Measurements from ENCODE around the gene ADAMTS6.

The ADAMTS6 gene

GRCh38 chr5:65411356-65411755 is 70.4 kb downstream of the ADAMTS6 start:
- Histone ChIP-seq H3K36me3 (ENCODE audit: control insufficient read depth in 1 of 2, insufficient read depth in 2 of 2, low read length in 2 of 2) (peaks cover 12 to 14% of the 10 kb centered on the region in 2 experiments), H4K8ac (ENCODE audit: low read depth, low read length) (no peak overlapping the region), H3K9me3 (ENCODE audit: insufficient read depth, low read depth, low read length) (no peaks in the 10 kb centered on the region), H2BK5ac (ENCODE audit: low read depth, low read length, poor library complexity) (no peak overlapping the region), H3K4ac (ENCODE audit: low read depth, low read length) (no peak overlapping the region), H3K4me2 (ENCODE audit: low read length) (no peak overlapping the region), H3K9ac (ENCODE audit: low read length) (no peak overlapping the region), H3K4me3 (ENCODE audit: low read depth, low read length) (no peak overlapping the region), H2AK5ac (ENCODE audit: low read length) (no peak overlapping the region), H3K79me1 (ENCODE audit: low read length) (no peaks in the 10 kb centered on the region), H3K4me1 (ENCODE audit: control insufficient read depth in 1 of 2, insufficient read depth in 2 of 2, low read length in 2 of 2) (peaks cover 0 to 1% of the 10 kb centered on the region in 2 experiments), H3K14ac (ENCODE audit: low read length) (no peak overlapping the region), H4K12ac (ENCODE audit: low read depth, low read length) (no peak overlapping the region), H3K27me3 (ENCODE audit: insufficient read depth, low read length) (no peaks in the 10 kb centered on the region), H3K27ac (ENCODE audit: low read depth, low read length) (no peak overlapping the region), H3K18ac (ENCODE audit: low read length) (no peak overlapping the region), H2AFZ (ENCODE audit: insufficient read depth, low read length, poor library complexity) (no peak overlapping the region), H2BK12ac (ENCODE audit: low read length) (no peak overlapping the region), H3K23ac (ENCODE audit: low read length) (no peak overlapping the region), H4K91ac (ENCODE audit: low read depth, low read length) (no peak overlapping the region), H3K79me2 (ENCODE audit: control insufficient read depth, insufficient read depth, low read length, poor library complexity) (no peaks in the 10 kb centered on the region), H2BK120ac (ENCODE audit: insufficient read depth, low read length, poor library complexity) (no peak overlapping the region)
- no CpG with 5 or more reads among the region's 2 CpGs for WGBS (ENCODE audit: extremely low coverage, insufficient coverage, insufficient read length)
- DNase-seq = peak; percentile 6 to 70

GRCh38 chr5:65395526-65396155 is 86.1 kb downstream of the ADAMTS6 start:
- H3K9me3 ChIP-seq (ENCODE audit: insufficient read depth, low read depth, low read length) = peaks cover 2% of the 10 kb centered on the region
- H4K91ac ChIP-seq (ENCODE audit: low read depth, low read length) = no peak overlapping the region
- no peak overlapping the region for H2BK5ac ChIP-seq (ENCODE audit: low read depth, low read length, poor library complexity)
- peaks cover 2 to 9% of the 10 kb centered on the region in 2 experiments for H3K36me3 ChIP-seq (ENCODE audit: control insufficient read depth in 1 of 2, insufficient read depth in 2 of 2, low read length in 2 of 2)
- no peak overlapping the region for H2AFZ ChIP-seq (ENCODE audit: insufficient read depth, low read length, poor library complexity)
- H3K4me2 ChIP-seq (ENCODE audit: low read length) = no peak overlapping the region
- DNase-seq = no peak
- no peak overlapping the region for H4K8ac ChIP-seq (ENCODE audit: low read depth, low read length)
- no peak overlapping the region for H2AK5ac ChIP-seq (ENCODE audit: low read length)
- no peaks in the 10 kb centered on the region for H3K27me3 ChIP-seq (ENCODE audit: insufficient read depth, low read length)
- no peaks in the 10 kb centered on the region for H3K79me2 ChIP-seq (ENCODE audit: control insufficient read depth, insufficient read depth, low read length, poor library complexity)
- WGBS (ENCODE audit: extremely low coverage, insufficient coverage, insufficient read length) = no CpG with 5 or more reads among the region's 2 CpGs
- no peak overlapping the region for H2BK12ac ChIP-seq (ENCODE audit: low read length)
- H3K4ac ChIP-seq (ENCODE audit: low read depth, low read length) = no peak overlapping the region
- H3K14ac ChIP-seq (ENCODE audit: low read length) = no peak overlapping the region
- no peak overlapping the region for H3K4me3 ChIP-seq (ENCODE audit: low read depth, low read length)
- H4K12ac ChIP-seq (ENCODE audit: low read depth, low read length) = no peak overlapping the region
- no peaks in the 10 kb centered on the region for H3K4me1 ChIP-seq (ENCODE audit: control insufficient read depth in 1 of 2, insufficient read depth in 2 of 2, low read length in 2 of 2)
- no peaks in the 10 kb centered on the region for H3K79me1 ChIP-seq (ENCODE audit: low read length)
- H3K23ac ChIP-seq (ENCODE audit: low read length) = no peak overlapping the region
- H3K9ac ChIP-seq (ENCODE audit: low read length) = no peak overlapping the region
- no peak overlapping the region for H3K27ac ChIP-seq (ENCODE audit: low read depth, low read length)
- no peak overlapping the region for H2BK120ac ChIP-seq (ENCODE audit: insufficient read depth, low read length, poor library complexity)
- no peak overlapping the region for H3K18ac ChIP-seq (ENCODE audit: low read length)

GRCh38 chr5:65394087-65394486 is 87.6 kb downstream of the ADAMTS6 start:
- WGBS (ENCODE audit: extremely low coverage, insufficient coverage, insufficient read length) = no CpG with 5 or more reads among the region's 2 CpGs
- H3K4me2 ChIP-seq (ENCODE audit: low read length) = no peak overlapping the region
- no peak overlapping the region for H4K91ac ChIP-seq (ENCODE audit: low read depth, low read length)
- H2BK5ac ChIP-seq (ENCODE audit: low read depth, low read length, poor library complexity) = no peak overlapping the region
- no peak overlapping the region for H3K18ac ChIP-seq (ENCODE audit: low read length)
- H3K4me3 ChIP-seq (ENCODE audit: low read depth, low read length) = no peak overlapping the region
- H3K4ac ChIP-seq (ENCODE audit: low read depth, low read length) = no peak overlapping the region
- peak overlapping the region; percentile 73 for H3K23ac ChIP-seq (ENCODE audit: low read length)
- H3K79me2 ChIP-seq (ENCODE audit: control insufficient read depth, insufficient read depth, low read length, poor library complexity) = no peaks in the 10 kb centered on the region
- H2AK5ac ChIP-seq (ENCODE audit: low read length) = no peak overlapping the region
- H2BK12ac ChIP-seq (ENCODE audit: low read length) = no peak overlapping the region
- no peak for DNase-seq
- H3K27me3 ChIP-seq (ENCODE audit: insufficient read depth, low read length) = no peaks in the 10 kb centered on the region
- no peak overlapping the region for H4K8ac ChIP-seq (ENCODE audit: low read depth, low read length)
- no peak overlapping the region for H3K14ac ChIP-seq (ENCODE audit: low read length)
- no peak overlapping the region for H2BK120ac ChIP-seq (ENCODE audit: insufficient read depth, low read length, poor library complexity)
- H3K79me1 ChIP-seq (ENCODE audit: low read length) = no peaks in the 10 kb centered on the region
- H3K36me3 ChIP-seq (ENCODE audit: control insufficient read depth in 1 of 2, insufficient read depth in 2 of 2, low read length in 2 of 2) = peaks cover 2 to 6% of the 10 kb centered on the region in 2 experiments
- H3K27ac ChIP-seq (ENCODE audit: low read depth, low read length) = no peak overlapping the region
- peaks cover 2% of the 10 kb centered on the region for H3K9me3 ChIP-seq (ENCODE audit: insufficient read depth, low read depth, low read length)
- H3K4me1 ChIP-seq (ENCODE audit: control insufficient read depth in 1 of 2, insufficient read depth in 2 of 2, low read length in 2 of 2) = no peaks in the 10 kb centered on the region
- H4K12ac ChIP-seq (ENCODE audit: low read depth, low read length) = no peak overlapping the region
- no peak overlapping the region for H3K9ac ChIP-seq (ENCODE audit: low read length)
- no peak overlapping the region for H2AFZ ChIP-seq (ENCODE audit: insufficient read depth, low read length, poor library complexity)

- Histone ChIP-seq H3K4me2 (ENCODE audit: low read length) (no peak overlapping the region), H2AK5ac (ENCODE audit: low read length) (no peak overlapping the region), H3K23ac (ENCODE audit: low read length) (no peak overlapping the region), H4K8ac (ENCODE audit: low read depth, low read length) (no peak overlapping the region), H3K4me1 (ENCODE audit: control insufficient read depth in 1 of 2, insufficient read depth in 2 of 2, low read length in 2 of 2) (no peaks in the 10 kb centered on the region), H3K27me3 (ENCODE audit: insufficient read depth, low read length) (no peaks in the 10 kb centered on the region), H3K36me3 (ENCODE audit: control insufficient read depth in 1 of 2, insufficient read depth in 2 of 2, low read length in 2 of 2) (peaks cover 9 to 10% of the 10 kb centered on the region in 2 experiments), H2BK5ac (ENCODE audit: low read depth, low read length, poor library complexity) (no peak overlapping the region), H4K12ac (ENCODE audit: low read depth, low read length) (no peak overlapping the region), H2BK120ac (ENCODE audit: insufficient read depth, low read length, poor library complexity) (no peak overlapping the region), H3K4ac (ENCODE audit: low read depth, low read length) (no peak overlapping the region), H4K91ac (ENCODE audit: low read depth, low read length) (no peak overlapping the region), H2AFZ (ENCODE audit: insufficient read depth, low read length, poor library complexity) (no peak overlapping the region), H2BK12ac (ENCODE audit: low read length) (no peak overlapping the region), H3K9ac (ENCODE audit: low read length) (no peak overlapping the region), H3K4me3 (ENCODE audit: low read depth, low read length) (no peak overlapping the region), H3K27ac (ENCODE audit: low read depth, low read length) (no peak overlapping the region), H3K9me3 (ENCODE audit: insufficient read depth, low read depth, low read length) (peaks cover 2% of the 10 kb centered on the region), H3K18ac (ENCODE audit: low read length) (no peak overlapping the region), H3K79me2 (ENCODE audit: control insufficient read depth, insufficient read depth, low read length, poor library complexity) (no peaks in the 10 kb centered on the region), H3K79me1 (ENCODE audit: low read length) (no peaks in the 10 kb centered on the region), H3K14ac (ENCODE audit: low read length) (no peak overlapping the region)
- WGBS (ENCODE audit: extremely low coverage, insufficient coverage, insufficient read length) = no CpG with 5 or more reads among the region's 4 CpGs
- peak; percentile 30 to 54 for DNase-seq
These were observed 90.1 kb downstream of the ADAMTS6 start for GRCh38 chr5:65391591-65391990.
